BJ (cell line): Measurements from ENCODE around the gene DNAI2. TPM values are rescaled to one million over a fixed set of nuclear protein-coding genes. Genes with fewer than 3 reads are reported as not detected.

ENCODE experiments used
- CTCF ChIA-PET: fragments of 350-600 bp; formaldehyde crosslinking; extraction: SDS; loops from one replicate; lab custom pipeline; 2021; ENCODE audit warnings: antibody characterized with exemption, inconsistent platforms; lab: Yijun Ruan, JAX
- POLR2A ChIA-PET: fragments of 300-600 bp; sonication (Branson Sonifier 250); formaldehyde crosslinking; extraction: SDS; loops from one replicate; lab custom pipeline; 2021; ENCODE audit warnings: antibody characterized with exemption; lab: Charles Lee
- DNase-seq: peaks from one replicate; pipeline ENCODE4 v3.0.0-alpha.2; 2011; ENCODE audit warnings: low read depth
- H3K27me3 ChIP-seq: 2 replicates; pipeline ENCODE4 v1.6.0; 2011; ENCODE audit warnings: low read length; ENCODE audit not compliant: control insufficient read depth, insufficient read depth
- H3K36me3 ChIP-seq: 2 replicates; pipeline ENCODE4 v1.5.1; 2011; ENCODE audit warnings: low read length; ENCODE audit not compliant: control insufficient read depth, insufficient read depth
- H3K4me3 ChIP-seq: 2 replicates; pipeline ENCODE4 v1.5.1; 2011; ENCODE audit warnings: low read depth, mild to moderate bottlenecking, control low read depth, low read length
- CTCF ChIP-seq: IDR thresholded peaks from 2 replicates; pipeline ENCODE4 v1.5.1; 2011; ENCODE audit warnings: low read depth, mild to moderate bottlenecking, control low read depth, inconsistent platforms, low read length, moderate library complexity; ENCODE audit not compliant: insufficient read depth
- polyA plus RNA-seq: library from polyadenylated mRNA; depleted of rRNA; stranded (reverse); fragments of >200 nt; gene quantifications from 2 replicates; pipeline ENCODE4 v1.2.3, GENCODE V29; 2011

Gene DNAI2
- polyA plus RNA-seq, 1 experiment = not detected

DNA sequence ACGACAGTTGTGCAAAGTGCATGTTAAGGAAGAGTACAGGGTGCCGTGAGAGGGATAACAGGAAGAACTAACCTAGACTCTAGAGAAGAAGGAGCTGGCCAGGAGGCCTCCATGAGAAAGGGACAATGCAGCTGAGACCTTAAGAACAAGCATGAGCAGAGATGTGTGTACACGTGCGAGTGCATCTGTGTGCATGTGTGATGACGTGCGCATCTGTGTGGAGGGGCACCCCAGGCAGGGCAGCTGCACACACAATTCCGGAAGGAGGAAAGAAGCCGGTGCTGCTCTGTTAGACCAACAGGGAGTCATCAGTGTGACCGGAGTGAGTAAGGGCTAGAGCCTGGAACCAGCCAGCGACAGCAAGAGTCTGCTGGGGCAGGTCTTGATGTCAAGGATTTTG lies 44.4 kb downstream of the DNAI2 start:
- no peak for TF ChIP-seq CTCF
- ChIA-PET POLR2A (no interaction called here), CTCF (no interaction called here)
- Histone ChIP-seq H3K4me3 (no peak overlapping the region), H3K36me3 (no peaks in the 10 kb centered on the region), H3K27me3 (no peaks in the 10 kb centered on the region)
- no peak for DNase-seq

- ChIA-PET CTCF (no interaction called here), POLR2A (no interaction called here)
- DNase-seq = no peak
- H3K4me3 ChIP-seq = no peak overlapping the region
- no peak for TF ChIP-seq CTCF
- no peaks in the 10 kb centered on the region for H3K27me3 ChIP-seq
- H3K36me3 ChIP-seq = no peaks in the 10 kb centered on the region
Measured at GRCh38 chr17:74324521-74324920, 50.5 kb downstream of the DNAI2 start.

DNA sequence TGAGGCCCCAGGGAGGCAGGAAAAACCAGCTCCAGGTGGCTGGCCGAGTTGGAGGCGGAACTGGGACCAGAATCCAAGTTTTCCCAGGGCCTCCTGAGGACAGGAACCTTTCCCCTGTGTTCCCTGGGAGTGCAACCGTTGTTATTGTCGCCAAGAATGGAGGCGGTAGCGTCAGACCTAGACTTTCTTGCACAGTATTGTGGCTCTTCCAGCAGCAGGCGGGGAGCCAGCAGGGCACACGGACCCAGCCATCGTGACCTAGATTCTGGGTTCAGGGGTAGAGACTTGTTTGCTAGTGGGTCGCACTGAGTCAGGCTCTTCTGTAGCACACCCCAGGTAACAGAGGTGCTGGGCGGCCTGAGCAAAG lies 51.3 kb downstream of the DNAI2 start:
- POLR2A ChIA-PET = no interaction called here
- CTCF ChIA-PET = no interaction called here

GRCh38 chr17:74325743-74326379 lies 51.8 kb downstream of the DNAI2 start, which contains the start of gene KIF19:
KIF19 (plus strand) TSS chr17:74326226; CDS start chr17:74326350, 124 bp downstream.
- Histone ChIP-seq H3K36me3 (no peaks in the 10 kb centered on the region), H3K27me3 (no peaks in the 10 kb centered on the region), H3K4me3 (no peak within 1 kb of the TSS)
- no peak for TF ChIP-seq CTCF
- POLR2A ChIA-PET = no interaction called here
- CTCF ChIA-PET = no interaction called here
- DNase-seq = no peak

More for the DNA sequence above, 51.3 kb downstream of the DNAI2 start:
- Histone ChIP-seq H3K36me3 (no peaks in the 10 kb centered on the region), H3K27me3 (no peaks in the 10 kb centered on the region), H3K4me3 (no peak overlapping the region)
- TF ChIP-seq CTCF = no peak
- no peak for DNase-seq

- POLR2A ChIA-PET = no interaction called here
Measured at GRCh38 chr17:74326506-74326905, 52.5 kb downstream of the DNAI2 start.

More at GRCh38 chr17:74326506-74326905, 52.5 kb downstream of the DNAI2 start:
- Histone ChIP-seq H3K4me3 (no peak overlapping the region), H3K36me3 (no peaks in the 10 kb centered on the region), H3K27me3 (no peaks in the 10 kb centered on the region)
- CTCF ChIA-PET = no interaction called here
- TF ChIP-seq CTCF = no peak
- DNase-seq = no peak
